Measurements from ENCODE around the gene BICC1.

The BICC1 gene

DNA sequence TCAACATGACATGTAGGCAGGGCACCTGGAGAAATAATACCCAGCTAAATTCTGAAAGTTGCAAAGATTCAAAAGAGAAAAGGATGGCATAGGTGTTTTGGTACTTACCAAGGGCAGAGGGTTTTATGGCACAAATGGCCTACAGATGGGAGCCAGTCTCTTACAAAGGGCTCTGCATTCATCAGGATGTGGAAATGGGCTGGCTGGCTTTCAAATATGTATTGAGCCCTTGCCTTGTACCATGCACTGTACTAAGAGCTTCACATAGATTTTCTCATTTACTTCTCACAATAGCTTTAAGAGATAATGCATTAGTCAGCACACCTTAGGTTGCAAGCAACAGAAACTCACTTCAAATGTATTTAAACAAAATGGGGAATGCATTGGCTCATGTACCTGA, 327.1 kb downstream of the BICC1 start:
- Histone ChIP-seq H3K27me3 (no peaks in the 10 kb centered on the region), H3K9me3 (no peaks in the 10 kb centered on the region), H3K36me3 (no peaks in the 10 kb centered on the region), H3K27ac (no peak overlapping the region), H3K4me1 (ENCODE audit: control insufficient read depth in 1 of 2, insufficient read depth in 1 of 2, low read depth in 1 of 2, low read length in 1 of 2) (no peaks in the 10 kb centered on the region), H3K4me3 (ENCODE audit: low read depth in 1 of 2, low read length in 1 of 2) (no peak overlapping the region)
- TF ChIP-seq, protein P1, sequence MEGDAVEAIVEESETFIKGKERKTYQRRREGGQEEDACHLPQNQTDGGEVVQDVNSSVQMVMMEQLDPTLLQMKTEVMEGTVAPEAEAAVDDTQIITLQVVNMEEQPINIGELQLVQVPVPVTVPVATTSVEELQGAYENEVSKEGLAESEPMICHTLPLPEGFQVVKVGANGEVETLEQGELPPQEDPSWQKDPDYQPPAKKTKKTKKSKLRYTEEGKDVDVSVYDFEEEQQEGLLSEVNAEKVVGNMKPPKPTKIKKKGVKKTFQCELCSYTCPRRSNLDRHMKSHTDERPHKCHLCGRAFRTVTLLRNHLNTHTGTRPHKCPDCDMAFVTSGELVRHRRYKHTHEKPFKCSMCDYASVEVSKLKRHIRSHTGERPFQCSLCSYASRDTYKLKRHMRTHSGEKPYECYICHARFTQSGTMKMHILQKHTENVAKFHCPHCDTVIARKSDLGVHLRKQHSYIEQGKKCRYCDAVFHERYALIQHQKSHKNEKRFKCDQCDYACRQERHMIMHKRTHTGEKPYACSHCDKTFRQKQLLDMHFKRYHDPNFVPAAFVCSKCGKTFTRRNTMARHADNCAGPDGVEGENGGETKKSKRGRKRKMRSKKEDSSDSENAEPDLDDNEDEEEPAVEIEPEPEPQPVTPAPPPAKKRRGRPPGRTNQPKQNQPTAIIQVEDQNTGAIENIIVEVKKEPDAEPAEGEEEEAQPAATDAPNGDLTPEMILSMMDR (IDR thresholded peaks at IDR 0.05), result no peak

DNA sequence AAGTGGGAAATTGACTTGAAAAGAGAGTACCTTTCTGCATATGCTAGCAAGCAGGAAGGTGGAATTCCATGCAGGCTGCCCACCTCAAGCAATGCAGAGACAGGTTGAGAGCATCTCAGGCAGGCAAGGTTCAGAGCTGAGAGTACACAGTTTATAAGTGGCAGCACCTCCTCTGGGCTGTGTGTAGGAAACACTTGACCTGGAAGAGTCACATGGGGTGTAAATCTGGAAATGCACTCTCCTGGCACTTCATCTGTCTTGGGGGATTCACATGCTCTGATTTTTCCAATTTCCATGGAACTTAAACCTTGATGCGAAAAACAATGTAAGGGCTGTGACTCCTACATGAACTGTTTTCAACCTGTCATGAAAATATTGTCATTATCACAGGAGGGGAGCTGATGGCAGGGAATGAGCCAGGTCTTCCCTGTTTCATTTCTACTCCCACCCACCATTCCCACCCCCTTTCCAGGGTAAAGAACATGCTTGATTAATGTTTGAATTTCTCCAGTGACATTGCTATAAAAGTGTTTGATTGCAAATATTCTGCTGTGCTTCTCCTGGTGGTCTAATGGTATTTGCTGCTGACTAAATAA, 328.3 kb downstream of the BICC1 start:
- TF ChIP-seq, protein P1 (IDR thresholded peaks at IDR 0.05), result no peak
- H3K4me3 ChIP-seq (ENCODE audit: low read depth in 1 of 2, low read length in 1 of 2), result no peak overlapping the region

DNA sequence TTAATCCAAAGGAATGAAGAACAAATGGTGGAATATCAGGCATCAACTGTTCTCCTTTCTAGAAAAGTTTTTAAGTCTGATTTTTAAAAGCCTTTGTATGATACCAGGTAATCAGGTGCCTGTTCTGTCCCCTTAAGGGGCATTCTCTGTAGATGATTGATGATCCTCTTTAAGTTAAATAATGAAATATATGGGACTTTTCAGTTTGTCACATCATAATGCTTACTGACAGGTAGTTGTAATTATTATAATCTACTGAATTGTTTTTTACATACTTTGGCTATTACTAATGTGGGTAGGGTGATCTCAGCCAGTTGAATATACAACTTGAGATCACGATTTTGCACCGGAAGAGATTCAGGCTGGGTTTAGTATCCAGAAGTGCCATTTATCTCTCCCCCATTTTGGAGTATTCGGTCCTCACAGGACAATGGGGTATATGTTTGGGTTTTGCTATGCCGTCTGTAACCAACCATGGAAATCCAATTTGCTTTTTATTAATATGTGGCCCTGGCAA, 330.2 kb downstream of the BICC1 start:
- TF ChIP-seq, protein P1 (IDR thresholded peaks at IDR 0.05), result no peak
- H3K36me3 ChIP-seq, result no peaks in the 10 kb centered on the region
- no peak overlapping the region for H3K4me3 ChIP-seq (ENCODE audit: low read depth in 1 of 2, low read length in 1 of 2)
- no peak overlapping the region for H3K27ac ChIP-seq
- no peaks in the 10 kb centered on the region for H3K4me1 ChIP-seq (ENCODE audit: control insufficient read depth in 1 of 2, insufficient read depth in 1 of 2, low read depth in 1 of 2, low read length in 1 of 2)
- H3K9me3 ChIP-seq, result no peaks in the 10 kb centered on the region
- no peaks in the 10 kb centered on the region for H3K27me3 ChIP-seq

More for the DNA sequence above, 328.3 kb downstream of the BICC1 start:
- Histone ChIP-seq H3K36me3 (no peaks in the 10 kb centered on the region), H3K27me3 (no peaks in the 10 kb centered on the region), H3K27ac (no peak overlapping the region), H3K4me1 (ENCODE audit: control insufficient read depth in 1 of 2, insufficient read depth in 1 of 2, low read depth in 1 of 2, low read length in 1 of 2) (no peaks in the 10 kb centered on the region), H3K9me3 (no peaks in the 10 kb centered on the region)

DNA sequence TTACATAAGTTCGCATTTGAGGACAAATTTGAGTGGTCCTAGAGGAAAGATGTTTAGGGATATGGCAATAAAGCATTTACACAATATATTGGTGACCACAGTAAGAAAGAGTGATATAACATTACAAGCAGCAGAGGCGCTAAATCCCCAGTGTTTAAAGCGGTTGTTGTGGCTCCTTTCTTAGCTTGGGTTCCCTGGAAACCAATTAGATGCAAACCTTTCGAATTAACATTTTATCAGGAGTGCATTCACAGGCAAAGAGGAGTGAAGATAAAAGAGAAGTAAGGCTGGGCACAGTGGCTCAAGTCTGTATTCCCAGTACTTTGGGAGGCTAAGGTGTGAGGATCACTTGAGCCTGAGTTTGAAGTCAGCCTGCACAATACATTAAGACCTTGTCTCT, 331.1 kb downstream of the BICC1 start:
- no peak overlapping the region for H3K27ac ChIP-seq
- no peaks in the 10 kb centered on the region for H3K27me3 ChIP-seq
- TF ChIP-seq, protein P1 (IDR thresholded peaks at IDR 0.05), result no peak
- no peak overlapping the region for H3K4me3 ChIP-seq (ENCODE audit: low read depth in 1 of 2, low read length in 1 of 2)
- H3K9me3 ChIP-seq, result no peaks in the 10 kb centered on the region
- no peaks in the 10 kb centered on the region for H3K4me1 ChIP-seq (ENCODE audit: control insufficient read depth in 1 of 2, insufficient read depth in 1 of 2, low read depth in 1 of 2, low read length in 1 of 2)
- H3K36me3 ChIP-seq, result no peaks in the 10 kb centered on the region

DNA sequence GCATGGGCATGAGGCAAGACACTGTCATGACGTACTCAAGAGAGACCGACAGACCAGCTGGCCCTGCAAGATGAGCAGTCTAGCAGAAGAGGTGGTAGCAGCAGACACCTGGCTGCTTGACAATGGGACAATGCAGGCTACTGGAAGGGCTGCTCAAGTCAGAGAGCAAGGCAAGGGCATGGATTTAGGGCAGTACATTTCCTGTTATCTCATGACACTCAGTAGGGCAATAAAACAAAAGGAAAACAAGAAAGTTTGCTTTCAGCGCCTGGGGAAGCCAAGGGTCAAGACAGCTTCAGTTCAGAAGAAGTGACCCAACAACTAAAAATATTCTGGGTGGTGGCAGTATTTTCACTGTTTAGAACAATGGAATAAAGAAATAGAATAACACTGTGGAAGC, 332.0 kb downstream of the BICC1 start:
- Histone ChIP-seq H3K27me3 (no peaks in the 10 kb centered on the region), H3K4me1 (ENCODE audit: control insufficient read depth in 1 of 2, insufficient read depth in 1 of 2, low read depth in 1 of 2, low read length in 1 of 2) (no peaks in the 10 kb centered on the region), H3K36me3 (no peaks in the 10 kb centered on the region), H3K27ac (no peak overlapping the region), H3K9me3 (no peaks in the 10 kb centered on the region), H3K4me3 (ENCODE audit: low read depth in 1 of 2, low read length in 1 of 2) (no peak overlapping the region)
- TF ChIP-seq, protein P1 (IDR thresholded peaks at IDR 0.05), result no peak

Measured in neutrophil (primary cell).